Measurements from ENCODE around the gene UMAD1.

Gene UMAD1

DNA sequence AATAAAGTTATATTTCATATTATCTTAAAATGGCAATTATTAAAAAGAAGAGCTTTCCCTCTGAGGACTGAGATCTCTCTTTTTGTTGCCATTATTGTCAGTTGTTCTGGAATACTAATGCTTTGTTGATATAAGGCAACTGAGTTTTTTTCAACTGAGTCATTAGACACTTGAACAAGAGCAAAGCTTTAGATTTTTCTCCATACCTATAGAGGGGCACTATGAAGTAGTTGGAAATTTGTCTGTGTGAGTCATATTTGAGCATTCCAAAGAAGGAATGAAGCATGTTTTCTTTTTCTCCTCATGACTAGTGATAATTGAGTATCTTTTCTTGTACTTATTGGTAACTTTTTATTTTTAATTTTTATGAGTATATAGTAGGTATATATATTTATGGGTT is 53.3 kb downstream of the UMAD1 start:
- Histone ChIP-seq H3K27ac (ENCODE audit: low read length) (no peak overlapping the region), H4K20me1 (ENCODE audit: insufficient read depth, low read length) (no peaks in the 10 kb centered on the region), H3K9me3 (replicated peaks; ENCODE audit: insufficient read depth, low read length) (no peaks in the 10 kb centered on the region), H3F3A (ENCODE audit: insufficient read depth, low read length) (no peaks in the 10 kb centered on the region), H3K4me1 (ENCODE audit: low read length) (no peaks in the 10 kb centered on the region), H3K9me2 (replicated peaks; ENCODE audit: insufficient read depth, low read length) (no peaks in the 10 kb centered on the region), H3K9ac (ENCODE audit: low read length) (no peak overlapping the region), H2AFZ (ENCODE audit: low read length) (no peak overlapping the region), H3K4me2 (ENCODE audit: low read depth, low read length) (no peak overlapping the region), H3K79me2 (ENCODE audit: low read length) (no peaks in the 10 kb centered on the region), H3K27me3 (replicated peaks; ENCODE audit: insufficient read depth, low read length) (no peaks in the 10 kb centered on the region), H3K4me3 (ENCODE audit: low read length) (no peak overlapping the region), H3K36me3 (replicated peaks; ENCODE audit: insufficient read depth, low read length) (no peaks in the 10 kb centered on the region)
- TF ChIP-seq EZH2phosphoT487 (IDR thresholded peaks at IDR 0.05; ENCODE audit: low read length) (no peak), EZH2 (optimal IDR thresholded peaks at IDR 0.05; ENCODE audit: low read depth, low read length) (no peak)
- TF ChIP-seq, protein P1, sequence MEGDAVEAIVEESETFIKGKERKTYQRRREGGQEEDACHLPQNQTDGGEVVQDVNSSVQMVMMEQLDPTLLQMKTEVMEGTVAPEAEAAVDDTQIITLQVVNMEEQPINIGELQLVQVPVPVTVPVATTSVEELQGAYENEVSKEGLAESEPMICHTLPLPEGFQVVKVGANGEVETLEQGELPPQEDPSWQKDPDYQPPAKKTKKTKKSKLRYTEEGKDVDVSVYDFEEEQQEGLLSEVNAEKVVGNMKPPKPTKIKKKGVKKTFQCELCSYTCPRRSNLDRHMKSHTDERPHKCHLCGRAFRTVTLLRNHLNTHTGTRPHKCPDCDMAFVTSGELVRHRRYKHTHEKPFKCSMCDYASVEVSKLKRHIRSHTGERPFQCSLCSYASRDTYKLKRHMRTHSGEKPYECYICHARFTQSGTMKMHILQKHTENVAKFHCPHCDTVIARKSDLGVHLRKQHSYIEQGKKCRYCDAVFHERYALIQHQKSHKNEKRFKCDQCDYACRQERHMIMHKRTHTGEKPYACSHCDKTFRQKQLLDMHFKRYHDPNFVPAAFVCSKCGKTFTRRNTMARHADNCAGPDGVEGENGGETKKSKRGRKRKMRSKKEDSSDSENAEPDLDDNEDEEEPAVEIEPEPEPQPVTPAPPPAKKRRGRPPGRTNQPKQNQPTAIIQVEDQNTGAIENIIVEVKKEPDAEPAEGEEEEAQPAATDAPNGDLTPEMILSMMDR (IDR thresholded peaks at IDR 0.05; ENCODE audit: low read length): no peak
- DNase-seq: no peak

DNA sequence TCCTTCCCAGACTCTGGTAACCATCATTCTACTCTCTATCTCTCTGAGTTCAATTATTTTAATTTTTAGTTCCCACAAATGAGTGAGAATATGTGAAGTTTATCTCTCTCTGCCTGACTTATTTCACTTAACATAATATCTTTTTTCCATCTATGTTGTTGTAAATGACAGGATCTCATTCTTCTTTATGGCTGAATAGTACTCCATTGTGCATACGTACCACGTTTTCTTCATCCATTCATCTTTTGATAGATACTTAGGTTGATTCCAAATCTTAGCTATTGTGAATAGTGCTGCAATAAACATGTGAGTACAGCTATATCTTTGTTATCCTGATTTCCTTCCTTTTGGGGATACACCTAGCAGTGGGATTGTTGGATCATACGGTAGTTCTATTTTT is 54.0 kb downstream of the UMAD1 start:
- Histone ChIP-seq H3F3A (ENCODE audit: insufficient read depth, low read length) (no peaks in the 10 kb centered on the region), H3K9ac (ENCODE audit: low read length) (no peak overlapping the region), H4K20me1 (ENCODE audit: insufficient read depth, low read length) (no peaks in the 10 kb centered on the region), H3K4me2 (ENCODE audit: low read depth, low read length) (no peak overlapping the region), H3K4me3 (ENCODE audit: low read length) (no peak overlapping the region), H3K9me2 (replicated peaks; ENCODE audit: insufficient read depth, low read length) (no peaks in the 10 kb centered on the region), H3K4me1 (ENCODE audit: low read length) (peaks cover 3% of the 10 kb centered on the region; the same call in 1 of the 2 replicates), H3K9me3 (replicated peaks; ENCODE audit: insufficient read depth, low read length) (no peaks in the 10 kb centered on the region), H3K27ac (ENCODE audit: low read length) (no peak overlapping the region), H3K36me3 (replicated peaks; ENCODE audit: insufficient read depth, low read length) (no peaks in the 10 kb centered on the region), H3K27me3 (replicated peaks; ENCODE audit: insufficient read depth, low read length) (no peaks in the 10 kb centered on the region), H3K79me2 (ENCODE audit: low read length) (no peaks in the 10 kb centered on the region), H2AFZ (ENCODE audit: low read length) (no peak overlapping the region)
- no peak for DNase-seq
- TF ChIP-seq EZH2 (optimal IDR thresholded peaks at IDR 0.05; ENCODE audit: low read depth, low read length) (no peak), EZH2phosphoT487 (IDR thresholded peaks at IDR 0.05; ENCODE audit: low read length) (no peak)
- TF ChIP-seq, protein P1 (IDR thresholded peaks at IDR 0.05; ENCODE audit: low read length): no peak

DNA sequence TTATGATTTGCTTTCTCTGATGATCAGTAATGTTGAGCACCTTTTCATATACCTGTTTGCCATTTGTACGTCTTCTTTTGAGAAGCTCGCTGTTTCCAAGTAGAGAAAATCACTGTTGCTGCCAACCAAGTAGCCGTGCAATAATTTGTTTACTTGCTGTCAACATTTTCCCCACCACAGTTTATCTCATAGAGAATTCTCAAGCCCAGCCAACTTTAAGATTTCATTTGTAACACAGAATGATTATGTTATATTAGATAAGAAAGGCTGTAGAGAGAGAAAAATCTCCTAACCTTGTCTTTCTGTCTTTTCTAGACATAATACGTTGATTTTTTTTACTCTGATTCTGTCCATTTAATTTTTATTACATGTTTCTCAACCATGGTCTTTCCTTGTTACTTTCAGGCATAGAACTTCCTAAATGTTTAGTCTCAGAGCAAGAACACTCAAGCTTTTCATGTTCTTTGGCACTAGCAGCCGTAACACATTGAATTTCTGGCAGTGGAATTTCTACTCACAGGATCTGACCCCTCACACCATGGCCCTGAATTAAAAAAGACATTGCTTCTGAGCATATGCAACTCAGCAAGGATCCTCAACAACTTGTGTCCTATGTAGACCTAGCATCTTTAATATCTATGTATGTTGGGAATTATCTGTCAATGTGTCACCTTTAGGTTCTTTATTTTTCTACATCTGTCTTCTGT is 54.7 kb downstream of the UMAD1 start:
- Histone ChIP-seq H3K4me1 (ENCODE audit: low read length) (peaks cover 7% of the 10 kb centered on the region; the same call in 1 of the 2 replicates), H3K4me3 (ENCODE audit: low read length) (no peak overlapping the region), H3K9ac (ENCODE audit: low read length) (no peak overlapping the region), H3K79me2 (ENCODE audit: low read length) (no peaks in the 10 kb centered on the region), H3K9me3 (replicated peaks; ENCODE audit: insufficient read depth, low read length) (no peaks in the 10 kb centered on the region), H3K27ac (ENCODE audit: low read length) (no peak overlapping the region), H3K9me2 (replicated peaks; ENCODE audit: insufficient read depth, low read length) (no peaks in the 10 kb centered on the region), H4K20me1 (ENCODE audit: insufficient read depth, low read length) (no peaks in the 10 kb centered on the region), H3K4me2 (ENCODE audit: low read depth, low read length) (no peak overlapping the region), H3K27me3 (replicated peaks; ENCODE audit: insufficient read depth, low read length) (no peaks in the 10 kb centered on the region), H3K36me3 (replicated peaks; ENCODE audit: insufficient read depth, low read length) (no peaks in the 10 kb centered on the region), H2AFZ (ENCODE audit: low read length) (no peak overlapping the region), H3F3A (ENCODE audit: insufficient read depth, low read length) (no peaks in the 10 kb centered on the region)
- TF ChIP-seq, protein P1 (IDR thresholded peaks at IDR 0.05; ENCODE audit: low read length): no peak
- TF ChIP-seq EZH2phosphoT487 (IDR thresholded peaks at IDR 0.05; ENCODE audit: low read length) (no peak), EZH2 (optimal IDR thresholded peaks at IDR 0.05; ENCODE audit: low read depth, low read length) (no peak)
- DNase-seq: no peak

Data from MM.1S (cell line).